HG03460 (cell line): Measurements from ENCODE around the gene YBEY.
A peak's percentile ranks its signal among the peaks of the same experiment; 100 is the strongest.
"Not testable (repeated sequence)": the region's sequence is repeated elsewhere in the genome, so short reads cannot be mapped to it uniquely, and the experiment has no call there.

ENCODE experiments used
- ATAC-seq: cut with Tn5 transposase; IDR thresholded peaks from one replicate; pipeline ENCODE4 v1.9.1; 2021; ENCODE audit not compliant: unreplicated experiment

The YBEY gene, protein sequence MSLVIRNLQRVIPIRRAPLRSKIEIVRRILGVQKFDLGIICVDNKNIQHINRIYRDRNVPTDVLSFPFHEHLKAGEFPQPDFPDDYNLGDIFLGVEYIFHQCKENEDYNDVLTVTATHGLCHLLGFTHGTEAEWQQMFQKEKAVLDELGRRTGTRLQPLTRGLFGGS

DNA sequence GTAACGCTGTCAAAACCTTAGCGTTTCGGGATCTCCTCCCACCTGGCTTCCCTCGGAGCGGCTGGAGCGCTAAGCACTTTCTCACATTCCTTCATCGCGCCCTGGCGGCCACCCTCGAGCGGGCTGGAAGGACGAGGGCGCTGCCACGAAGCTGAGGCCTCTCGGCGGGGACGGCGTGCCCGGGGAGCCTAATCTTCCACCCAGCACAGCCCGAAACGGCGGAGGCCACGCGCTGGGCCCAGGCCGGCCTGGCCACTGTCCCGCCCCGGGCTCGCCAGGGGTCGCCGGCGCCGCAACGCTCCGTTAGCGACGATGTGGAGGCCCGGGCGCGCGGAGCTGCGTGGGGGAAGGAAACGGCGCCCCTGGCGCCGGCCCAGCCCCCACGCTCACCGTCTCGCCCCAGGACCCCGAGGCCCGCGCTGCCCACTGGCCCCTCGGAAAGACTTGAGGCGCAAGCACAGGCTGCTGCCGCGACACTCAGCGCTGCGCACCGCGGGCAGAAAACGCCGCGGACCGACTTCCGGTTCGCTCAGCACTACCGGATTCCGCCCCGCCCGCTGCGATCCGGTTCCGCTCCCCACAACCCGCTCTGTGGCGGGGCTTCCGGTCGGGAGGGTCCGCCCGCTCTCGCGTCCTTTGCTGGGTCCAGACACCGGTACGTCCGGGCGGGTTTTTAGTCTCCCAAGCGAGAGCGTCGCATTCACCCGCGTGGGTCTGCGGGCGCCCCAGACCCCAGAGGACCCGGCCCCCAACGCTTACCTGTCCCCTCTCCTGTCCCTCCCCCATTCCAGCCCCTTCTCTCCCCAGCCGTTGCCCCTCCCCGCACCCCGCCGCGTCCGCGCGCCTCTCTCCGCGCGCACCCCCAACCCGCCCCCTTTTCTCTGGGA lies at the start of gene YBEY:
Gene YBEY (plus strand): TSS at position 582 of the 887 bp plus-strand sequence. CDS start 572 bp downstream, outside the sequence.
- ATAC-seq, result peak; percentile 88

DNA sequence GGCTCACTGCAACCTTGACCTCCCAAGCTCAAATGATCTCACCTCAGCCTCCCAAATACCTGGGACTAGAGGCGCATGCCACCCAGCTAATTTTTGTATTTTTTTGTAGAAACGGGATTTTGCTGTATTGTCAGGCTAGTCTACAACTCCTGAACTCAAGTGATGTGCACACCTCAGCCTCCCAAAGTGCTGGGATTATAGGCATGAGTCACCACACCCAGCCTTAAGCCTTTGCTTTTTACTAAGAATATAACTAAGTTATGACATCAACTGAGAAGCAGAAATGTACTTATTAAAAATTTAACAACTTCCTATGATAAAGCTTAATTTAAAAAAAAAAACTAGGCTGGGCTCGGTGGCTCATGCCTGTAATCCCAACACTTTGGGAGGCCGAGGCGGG lies 48.7 kb upstream of the YBEY start:
- no peak for ATAC-seq

DNA sequence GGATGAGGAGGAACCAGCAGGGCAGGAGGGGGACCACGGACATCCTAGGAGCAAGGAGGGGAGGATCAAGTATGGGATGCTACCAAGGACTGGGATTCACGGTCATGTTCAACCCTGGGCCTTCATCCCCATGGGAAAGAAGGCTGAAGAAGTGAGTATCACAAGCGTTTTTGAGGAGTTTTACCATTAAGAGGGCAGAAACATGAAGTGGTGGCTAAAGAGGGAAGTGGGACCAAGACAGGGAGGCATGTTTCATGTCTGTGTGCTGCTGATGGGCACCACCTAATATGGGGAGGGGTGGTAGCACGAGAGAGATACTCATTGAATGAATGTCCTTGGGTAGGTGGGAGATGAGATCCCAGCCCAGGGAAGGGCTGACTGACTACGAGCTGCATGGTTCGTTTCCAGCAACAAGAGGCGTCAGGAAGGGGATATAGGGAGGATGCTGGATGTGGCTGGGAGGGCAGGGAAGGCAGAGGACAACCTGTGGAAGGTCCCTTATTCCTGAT lies 46.3 kb upstream of the YBEY start:
- ATAC-seq, result no peak

DNA sequence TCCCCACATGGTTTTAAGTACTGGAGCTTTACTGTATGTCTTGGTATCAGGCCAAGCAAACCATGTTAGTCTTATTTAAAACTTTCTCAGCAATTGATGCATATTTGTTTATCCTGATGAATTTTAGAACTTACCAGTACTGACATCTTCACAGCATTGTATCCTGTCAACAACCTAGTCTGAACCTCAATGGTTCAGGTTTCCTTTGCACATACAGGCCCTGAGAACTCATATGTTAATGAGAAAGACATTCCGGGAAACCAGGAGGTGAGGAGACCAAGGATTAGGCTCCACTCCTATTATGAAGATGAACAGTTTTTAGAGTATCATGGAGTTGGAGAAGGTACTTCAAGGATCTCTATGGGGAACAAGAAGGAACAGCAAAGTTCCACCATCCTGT lies 44.6 kb upstream of the YBEY start:
- not testable (repeated sequence) for ATAC-seq

DNA sequence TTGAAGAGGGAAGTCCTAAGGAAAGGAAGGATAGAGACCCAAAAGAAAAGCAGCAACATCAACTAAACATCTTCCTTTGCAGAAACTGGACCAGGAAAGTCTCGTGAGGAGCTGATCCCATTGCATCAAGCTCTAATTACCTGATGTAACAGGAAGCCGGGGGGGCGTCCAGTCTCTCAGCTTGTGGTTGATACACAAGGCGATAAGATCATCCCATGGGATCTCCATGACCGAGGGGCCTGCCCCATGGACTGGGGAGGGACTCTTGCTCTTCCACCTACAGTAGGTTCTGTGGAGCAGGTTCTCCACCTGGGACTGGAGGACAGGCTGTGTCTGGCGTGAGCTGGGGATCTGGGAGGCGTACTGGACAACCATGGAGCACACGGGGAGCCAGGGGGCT lies 42.8 kb upstream of the YBEY start:
- no peak for ATAC-seq

DNA sequence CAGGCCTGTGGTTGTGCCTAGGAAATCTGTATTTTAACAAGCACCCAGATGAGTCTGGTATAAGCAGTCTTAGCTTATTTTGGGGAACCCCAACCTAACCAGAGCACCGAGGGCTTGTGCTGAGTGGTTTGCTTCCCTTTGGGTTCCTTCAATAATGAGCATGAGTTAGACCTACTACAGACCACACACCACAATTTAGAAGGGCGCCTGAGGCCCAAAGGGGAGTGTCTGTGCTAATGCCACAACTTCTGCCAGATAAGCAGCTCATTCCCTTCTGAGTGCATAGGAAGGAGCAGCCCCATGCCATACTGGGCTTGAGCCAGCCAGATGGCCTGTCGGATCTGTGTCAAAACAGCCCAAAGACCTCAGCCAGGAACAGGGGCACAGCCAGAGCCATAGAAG lies 42.2 kb upstream of the YBEY start:
- ATAC-seq, result no peak

DNA sequence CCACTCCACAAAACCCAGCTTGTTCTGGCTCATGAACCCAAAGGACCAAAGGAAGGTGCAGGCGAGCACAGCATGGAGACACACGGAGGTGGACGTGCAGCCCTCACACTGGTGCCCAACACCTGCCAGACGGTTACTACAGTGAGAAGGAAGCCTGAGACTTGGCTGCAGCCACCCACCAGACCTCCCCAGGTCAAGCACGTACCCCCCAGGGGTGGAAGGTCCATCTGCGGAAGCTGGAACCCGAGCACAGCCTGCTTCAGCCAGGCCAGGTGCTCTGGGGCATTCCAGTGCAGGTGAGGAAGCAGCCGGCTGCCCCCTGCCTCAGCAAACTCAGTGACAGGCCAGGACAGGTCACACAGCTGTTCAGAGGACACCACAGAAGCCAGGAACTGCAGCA lies 41.5 kb upstream of the YBEY start:
- no peak for ATAC-seq

DNA sequence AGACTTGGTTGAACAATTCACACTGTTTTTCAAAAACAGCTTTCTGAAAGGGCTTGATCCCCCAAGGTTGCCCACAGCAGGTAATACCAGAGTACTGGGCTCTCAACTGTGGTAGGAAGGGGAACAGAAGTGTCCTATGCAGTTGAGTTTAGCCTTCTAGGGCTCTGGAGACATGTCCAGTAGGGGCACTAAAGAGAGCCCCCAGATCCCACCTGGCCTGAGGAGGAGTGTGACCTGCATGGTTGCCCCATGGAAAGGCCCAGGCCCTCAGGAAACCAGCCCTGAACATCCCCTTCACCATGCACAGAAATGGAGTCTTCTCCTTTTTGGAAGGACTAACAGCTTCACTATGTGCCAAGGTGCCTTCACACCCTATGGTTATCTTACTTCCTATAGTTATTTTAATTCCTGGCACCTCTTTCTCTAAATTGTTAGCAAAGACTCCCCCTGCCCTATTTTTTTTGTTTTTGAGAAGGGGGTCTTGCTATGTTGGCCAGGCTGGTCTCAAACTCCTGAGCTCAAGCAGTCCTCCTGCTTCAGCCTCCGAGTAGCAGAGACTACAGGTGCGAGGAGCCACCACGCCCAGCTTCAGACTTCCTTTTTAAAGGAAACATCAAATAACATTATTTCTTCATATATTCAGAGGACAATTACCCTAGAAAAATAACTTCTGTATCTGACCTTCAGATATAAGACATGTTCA lies 40.8 kb upstream of the YBEY start:
- ATAC-seq, result no peak

DNA sequence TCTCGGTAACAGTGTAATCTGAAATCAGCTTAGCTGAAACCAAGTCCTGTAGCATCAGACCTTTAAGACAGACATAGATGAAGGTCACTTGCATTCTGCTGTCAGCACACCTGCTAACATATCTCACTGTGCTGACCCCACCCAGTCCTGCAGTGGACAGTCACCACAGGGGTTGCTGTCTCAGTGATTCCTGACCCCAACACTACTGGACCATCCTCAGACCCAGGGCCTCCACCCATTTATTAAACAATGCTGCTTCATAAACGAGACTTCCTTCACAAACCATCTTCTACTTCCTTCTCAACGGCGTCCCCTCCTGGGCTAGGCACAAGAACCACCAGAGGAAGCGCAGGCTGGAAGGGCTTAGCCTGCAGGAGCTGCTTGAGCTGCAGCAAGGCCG lies 39.8 kb upstream of the YBEY start:
- no peak for ATAC-seq

DNA sequence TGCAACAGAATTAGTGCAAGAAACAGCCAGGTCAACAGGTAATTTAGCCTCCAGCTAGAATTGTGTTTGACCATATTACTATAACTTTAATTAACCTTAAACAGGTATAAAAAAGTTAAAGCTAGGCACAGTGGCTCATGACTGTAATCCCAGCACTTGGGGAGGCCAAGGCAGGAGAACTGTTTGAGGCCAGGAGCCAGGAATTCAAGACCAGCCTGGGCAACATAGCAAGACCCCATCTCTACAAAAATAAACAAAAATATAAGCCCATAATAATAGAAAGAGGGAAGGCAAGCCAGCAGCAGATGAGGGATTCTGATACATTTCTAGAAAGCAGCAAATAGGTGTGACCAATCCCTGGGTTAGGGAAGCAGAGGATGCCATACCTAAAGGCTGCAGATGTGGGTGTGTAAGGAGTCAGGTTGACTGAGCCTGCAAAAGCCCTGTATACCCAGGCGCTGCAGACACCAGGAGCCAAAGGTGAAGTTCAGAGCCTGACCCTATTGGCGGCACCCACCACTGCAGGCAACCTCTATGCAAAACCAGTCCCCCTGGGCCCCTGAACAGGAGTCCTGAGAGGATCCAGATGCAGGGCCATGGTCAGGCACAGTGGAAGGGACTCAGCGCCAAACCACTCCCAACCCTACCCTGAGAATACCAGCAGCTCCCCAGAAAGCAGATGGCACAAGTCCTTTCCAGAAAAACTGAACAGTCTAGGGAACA lies 38.3 kb upstream of the YBEY start:
- ATAC-seq, result no peak

DNA sequence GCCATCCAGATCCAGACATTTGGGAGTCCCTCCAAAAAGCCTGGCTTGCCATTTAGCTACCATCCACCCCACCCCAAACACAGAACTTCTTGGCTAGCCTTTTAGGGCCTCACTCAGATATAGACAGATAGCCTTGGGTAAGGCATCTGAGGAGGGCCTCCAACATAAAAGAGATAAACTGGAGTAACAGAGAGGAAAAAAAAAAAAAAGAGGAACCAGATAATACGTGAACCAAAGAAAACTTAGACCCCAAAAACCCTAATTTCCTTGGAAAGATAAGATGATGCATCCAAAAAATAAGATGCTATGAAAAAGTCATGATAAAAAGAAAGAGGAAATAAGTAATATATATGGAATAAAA lies 37.7 kb upstream of the YBEY start:
- no peak for ATAC-seq

DNA sequence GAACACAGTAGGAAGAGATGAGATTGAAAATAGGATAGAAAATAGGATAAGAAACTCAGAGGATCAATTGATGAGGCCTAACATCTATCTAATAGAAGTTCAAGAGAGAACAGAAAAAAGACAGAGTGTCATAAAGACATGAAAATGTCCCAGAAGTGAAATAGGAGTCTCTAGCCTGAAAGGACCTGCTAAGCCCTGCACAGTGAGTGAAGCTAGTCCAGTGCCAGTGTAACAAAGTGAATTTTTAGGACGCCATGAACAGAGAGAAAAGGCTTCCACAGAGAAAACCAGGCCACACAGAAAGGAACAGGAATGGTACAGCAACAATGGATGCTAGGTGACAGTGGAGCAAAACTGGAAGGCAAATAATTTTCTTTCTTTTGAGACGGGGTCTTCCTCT lies 37.3 kb upstream of the YBEY start:
- no peak for ATAC-seq

DNA sequence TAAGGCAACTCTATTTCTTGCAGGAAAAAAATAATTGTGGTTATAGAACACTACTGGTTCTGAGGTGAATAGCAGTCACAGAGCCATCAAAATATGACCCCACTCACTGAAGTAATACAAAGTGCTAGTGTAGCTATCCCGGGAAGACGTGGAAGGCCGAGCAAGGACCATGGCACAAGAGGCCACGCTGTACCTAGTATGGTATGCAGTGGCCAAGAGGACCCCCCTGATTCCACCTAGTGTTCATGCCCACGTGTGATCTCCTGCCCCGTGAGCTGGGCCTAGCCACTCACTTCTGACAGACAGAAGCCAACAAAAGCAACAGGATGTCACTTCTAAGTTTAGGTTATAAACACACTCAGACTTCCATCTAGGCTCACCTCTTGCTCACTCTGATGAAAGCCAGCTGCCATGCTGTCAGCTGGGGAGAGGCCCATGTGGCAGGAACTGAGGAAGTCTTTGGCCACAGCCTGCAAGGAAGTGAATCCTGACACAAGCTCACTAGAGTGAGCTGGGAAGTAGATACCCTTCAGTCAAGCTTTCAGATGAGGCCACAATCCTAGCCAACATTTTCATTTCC lies 35.9 kb upstream of the YBEY start:
- no peak for ATAC-seq

DNA sequence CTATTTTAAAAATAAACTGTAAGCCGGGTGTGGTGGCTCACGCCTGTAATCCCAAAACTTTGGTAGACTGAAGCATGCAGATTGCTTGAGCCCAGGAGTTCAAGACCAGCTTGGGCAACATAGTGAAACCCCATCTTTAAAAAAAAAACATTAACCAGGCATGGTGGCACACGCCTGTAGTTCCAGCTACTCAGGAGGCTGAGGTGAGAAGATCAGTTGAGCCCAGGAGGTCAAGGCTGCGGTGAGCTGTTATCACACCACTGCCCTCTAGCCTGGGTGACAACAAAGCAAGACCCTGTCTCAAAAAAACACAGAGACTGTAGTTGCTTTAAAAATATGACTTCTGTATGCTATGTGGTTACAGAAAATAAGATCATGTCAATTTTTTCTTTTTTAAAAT lies 33.3 kb upstream of the YBEY start:
- ATAC-seq, result no peak

DNA sequence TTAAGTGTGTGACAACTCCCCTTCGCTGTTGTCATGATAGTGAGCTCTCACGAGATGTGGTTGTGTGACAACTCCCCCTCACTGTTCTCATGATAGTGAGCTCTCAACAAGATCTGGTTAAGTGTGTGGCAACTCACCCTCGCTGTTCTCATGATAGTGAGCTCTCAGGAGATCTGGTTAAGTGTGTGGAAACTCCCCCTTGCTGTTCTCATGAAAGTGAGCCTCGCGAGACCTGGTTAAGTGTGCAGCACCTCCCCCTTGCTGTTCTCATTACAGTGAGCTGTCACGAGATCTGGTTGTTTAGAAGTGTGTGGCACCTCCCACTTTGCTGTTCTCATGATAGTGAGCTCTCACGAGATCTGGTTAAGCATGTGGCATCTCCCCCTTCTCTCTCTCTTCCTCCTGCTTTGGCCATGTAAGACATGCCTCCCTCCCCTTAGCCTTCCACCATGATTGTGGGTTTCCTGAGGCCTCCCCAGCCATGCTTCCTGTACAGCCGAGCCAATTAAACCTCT lies 32.5 kb upstream of the YBEY start:
- peak; percentile 59 for ATAC-seq

DNA sequence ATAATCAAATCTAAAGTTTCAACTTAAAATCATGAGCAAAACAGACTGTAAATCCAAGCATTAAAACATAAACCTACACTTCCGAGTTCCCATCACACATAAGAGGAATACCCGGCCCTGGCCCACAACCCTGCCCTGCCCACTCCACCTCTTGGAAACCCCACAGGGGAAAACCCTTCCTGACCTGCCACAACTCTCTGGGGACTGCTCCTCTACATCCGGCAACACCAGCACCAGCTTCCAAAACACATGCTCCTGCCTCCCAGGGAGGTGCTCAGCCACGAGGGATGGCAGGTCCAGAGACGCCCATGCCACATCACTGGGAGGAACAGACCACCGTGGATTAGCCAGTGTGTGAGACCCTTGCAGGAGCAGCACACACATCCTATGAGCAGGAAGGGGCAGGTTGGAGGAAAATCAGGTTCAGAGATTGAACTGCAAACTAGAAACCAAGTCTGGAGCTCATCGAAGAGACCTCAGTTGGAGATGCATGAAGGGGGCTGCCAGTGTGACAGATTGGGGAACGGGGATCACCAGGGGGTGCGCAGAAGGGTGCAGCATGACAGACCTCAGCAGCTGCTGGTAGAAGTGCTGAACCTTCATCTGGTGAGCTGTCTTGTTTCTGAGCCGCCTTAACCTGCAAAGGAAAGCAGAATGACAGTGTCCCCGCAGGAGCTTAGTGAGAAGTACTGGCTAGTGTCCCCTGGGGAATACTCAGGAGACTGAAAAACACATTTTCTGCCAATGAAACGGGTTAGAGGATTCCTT lies 31.8 kb upstream of the YBEY start:
- ATAC-seq, result peak; percentile 67

DNA sequence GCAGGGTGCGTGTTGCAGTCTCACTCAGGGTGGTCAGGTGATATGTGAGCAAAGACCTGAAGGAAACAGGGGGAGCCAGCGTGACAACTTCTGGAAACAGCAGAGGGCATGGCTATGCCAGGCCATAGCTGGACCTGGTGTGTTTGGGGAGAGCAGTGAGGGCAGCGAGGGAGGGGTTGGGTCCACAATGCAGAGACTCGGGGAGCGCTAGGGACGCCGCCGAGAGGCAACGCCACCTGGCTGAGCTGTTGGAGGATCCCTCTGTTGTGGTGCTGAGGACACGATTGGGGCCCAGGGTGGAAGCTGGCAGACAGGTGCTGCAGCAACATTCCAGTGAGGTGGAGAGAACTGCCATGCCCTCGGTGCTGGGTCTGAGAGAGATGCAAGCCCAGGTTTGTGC lies 31.0 kb upstream of the YBEY start:
- ATAC-seq, result no peak

DNA sequence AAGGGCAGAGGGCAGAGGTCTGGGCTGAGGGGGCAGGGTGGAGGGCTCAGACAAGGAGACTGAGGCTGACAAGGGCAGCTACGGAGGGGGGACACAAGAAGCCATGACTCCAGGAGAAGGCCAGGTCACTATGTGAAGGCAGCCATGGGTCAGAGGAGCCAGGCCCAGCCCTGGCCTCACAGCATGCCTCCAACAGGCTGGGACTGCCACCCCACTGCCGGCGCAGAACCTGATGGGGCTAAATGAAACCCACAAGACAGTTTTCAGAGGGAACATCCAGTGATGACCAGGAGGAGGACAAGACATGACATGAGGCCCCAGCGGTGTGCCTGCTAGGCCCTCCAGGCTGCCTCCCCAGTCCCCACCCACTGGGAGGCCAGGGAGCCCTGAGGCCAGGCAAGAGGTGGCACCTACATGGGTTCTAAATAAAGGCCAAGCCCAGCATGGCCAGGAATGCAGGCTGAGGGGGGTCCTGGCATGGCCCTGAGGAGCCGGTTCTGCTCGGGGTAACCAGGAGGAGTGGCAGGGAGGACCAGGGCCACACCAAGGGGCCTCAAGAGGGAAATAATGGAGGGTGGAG lies 30.3 kb upstream of the YBEY start:
- ATAC-seq, result no peak

DNA sequence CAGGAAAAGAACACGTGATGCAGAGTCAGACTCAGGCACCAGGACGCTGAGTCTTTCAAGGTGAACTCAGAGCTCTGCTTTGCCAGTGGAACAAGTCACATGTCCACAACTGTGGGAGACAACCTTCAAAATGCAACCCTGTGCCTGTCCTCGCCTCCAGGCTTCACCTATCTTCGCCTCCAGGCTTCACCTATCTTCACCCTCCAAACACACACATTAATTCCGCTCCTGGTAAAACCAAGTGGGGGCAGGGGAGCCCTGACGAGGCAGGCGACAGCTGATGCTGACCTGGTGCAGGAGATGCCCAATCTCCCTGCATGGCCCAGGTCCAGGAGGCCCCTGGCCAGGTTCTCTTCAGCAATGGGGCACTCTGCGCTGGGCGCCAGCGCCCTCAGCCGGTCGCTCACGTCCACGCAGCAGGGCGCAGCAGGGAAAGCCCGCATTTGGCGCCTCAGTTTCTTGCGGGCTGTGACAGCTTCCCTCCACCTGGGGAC lies 29.6 kb upstream of the YBEY start:
- ATAC-seq, result no peak
